Measurements from ENCODE around the gene ISL2. TPM values are rescaled to one million over a fixed set of nuclear protein-coding genes. Genes with fewer than 3 reads are reported as not detected.

The ISL2 gene
- total RNA-seq (2021; ENCODE audit: unreplicated experiment) = 0.51 TPM
- polyA plus RNA-seq (2012; ENCODE audit: insufficient read length) = 1.2 TPM
- Bru-seq, nascent RNA = percentile 22 among the genes with signal in this experiment
- percentile 24 among the genes with signal in this experiment for BruChase-seq, experiment 1, labeled RNA remaining after a 2-hour chase
- percentile 11 among the genes with signal in this experiment for BruChase-seq, experiment 2, labeled RNA remaining after a 6-hour chase
- long read RNA-seq, partial matches to known transcripts = 0 of 2 reads
- long read RNA-seq, other reads (novel, unspliced or antisense) = 2 of 2 reads

- no peaks in the 10 kb centered on the region; the same call in 1 of the 2 replicates for H3K27me3 ChIP-seq (ENCODE audit: control insufficient read depth, insufficient read depth, low read length)
- no peaks in the 10 kb centered on the region for H3K9me3 ChIP-seq (ENCODE audit: control insufficient read depth, insufficient read depth, low read depth, low read length)
- ChIA-PET CTCF (interaction anchor here (0.6 kb wide), 1 partner anchor 466 kb away, joined by 3 read pairs; no protein-coding TSS in a partner anchor), POLR2A (interaction anchor here (0.6 to 0.7 kb wide), 3 partner anchors 9 to 132 kb away, joined by 3 to 6 read pairs (median 4); no protein-coding TSS in a partner anchor)
- peaks cover 3% of the 10 kb centered on the region; the same call in 1 of the 2 replicates for H3K4me1 ChIP-seq (ENCODE audit: control insufficient read depth, insufficient read depth, low read length)
- peaks cover 3% of the 10 kb centered on the region; the same call in 1 of the 2 replicates for H3K36me3 ChIP-seq (ENCODE audit: control insufficient read depth, insufficient read depth, low read length)
- no peak for ATAC-seq
- in situ Hi-C loops (cut with HindIII; ENCODE audit: low pct_unique_long_range_greater_than_20kb, low sequenced_read_pairs) (no loop called here), intact Hi-C loops (cut with micrococcal nuclease; ENCODE audit: unreplicated experiment) (no loop called here)
- BruUV-seq (replicated peaks) = no TSS peak
- H3K4me3 ChIP-seq (ENCODE audit: low read depth in 2 of 2, low read length in 2 of 2) = peak within 1 kb of the TSS in 1 of 2 experiments; percentile 34; a peak in 2 of 4 replicates
- TF ChIP-seq SIN3A (IDR thresholded peaks at IDR 0.05; ENCODE audit: borderline replicate concordance, insufficient read depth, low read depth, low read length) = no peak
- no peak for TF ChIP-seq TCF7L2 (IDR thresholded peaks at IDR 0.05; ENCODE audit: low read depth, low read length)
- no peak for TF ChIP-seq REST (IDR thresholded peaks at IDR 0.05; ENCODE audit: insufficient read depth in 1 of 2, low read depth in 2 of 2, low read length in 1 of 2)
- TF ChIP-seq POLR2AphosphoS5 (IDR thresholded peaks at IDR 0.05; ENCODE audit: low read depth, low read length) = no peak
- TF ChIP-seq, protein P1, sequence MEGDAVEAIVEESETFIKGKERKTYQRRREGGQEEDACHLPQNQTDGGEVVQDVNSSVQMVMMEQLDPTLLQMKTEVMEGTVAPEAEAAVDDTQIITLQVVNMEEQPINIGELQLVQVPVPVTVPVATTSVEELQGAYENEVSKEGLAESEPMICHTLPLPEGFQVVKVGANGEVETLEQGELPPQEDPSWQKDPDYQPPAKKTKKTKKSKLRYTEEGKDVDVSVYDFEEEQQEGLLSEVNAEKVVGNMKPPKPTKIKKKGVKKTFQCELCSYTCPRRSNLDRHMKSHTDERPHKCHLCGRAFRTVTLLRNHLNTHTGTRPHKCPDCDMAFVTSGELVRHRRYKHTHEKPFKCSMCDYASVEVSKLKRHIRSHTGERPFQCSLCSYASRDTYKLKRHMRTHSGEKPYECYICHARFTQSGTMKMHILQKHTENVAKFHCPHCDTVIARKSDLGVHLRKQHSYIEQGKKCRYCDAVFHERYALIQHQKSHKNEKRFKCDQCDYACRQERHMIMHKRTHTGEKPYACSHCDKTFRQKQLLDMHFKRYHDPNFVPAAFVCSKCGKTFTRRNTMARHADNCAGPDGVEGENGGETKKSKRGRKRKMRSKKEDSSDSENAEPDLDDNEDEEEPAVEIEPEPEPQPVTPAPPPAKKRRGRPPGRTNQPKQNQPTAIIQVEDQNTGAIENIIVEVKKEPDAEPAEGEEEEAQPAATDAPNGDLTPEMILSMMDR (IDR thresholded peaks at IDR 0.05) = no peak
- no peak for DNase-seq (ENCODE audit: low read depth, low spot score)
- H3K27ac ChIP-seq (ENCODE audit: low read length) = no peak within 1 kb of the TSS
Measured at GRCh38 chr15:76336254-76337058, at the start of gene ISL2. ISL2 (plus strand) TSS chr15:76336773; CDS start chr15:76336884, 111 bp downstream.

GRCh38 chr15:76289582-76289981 is 47.0 kb upstream of the ISL2 start:
- Histone ChIP-seq H3K27me3 (ENCODE audit: control insufficient read depth, insufficient read depth, low read length) (no peaks in the 10 kb centered on the region), H3K27ac (ENCODE audit: low read length) (no peak overlapping the region), H3K36me3 (ENCODE audit: control insufficient read depth, insufficient read depth, low read length) (peaks cover 7% of the 10 kb centered on the region; the same call in 1 of the 2 replicates), H3K4me3 (ENCODE audit: low read depth in 2 of 2, low read length in 2 of 2) (no peak overlapping the region), H3K4me1 (ENCODE audit: control insufficient read depth, insufficient read depth, low read length) (peaks cover 4% of the 10 kb centered on the region; the same call in 1 of the 2 replicates), H3K9me3 (ENCODE audit: control insufficient read depth, insufficient read depth, low read depth, low read length) (no peaks in the 10 kb centered on the region)
- CTCF ChIA-PET = interaction anchor here (0.6 kb wide), 2 partner anchors 36 to 1612 kb away, joined by 7 to 8 read pairs; no protein-coding TSS in a partner anchor
- no peak for DNase-seq (ENCODE audit: low read depth, low spot score)
- intact Hi-C loops (cut with micrococcal nuclease; ENCODE audit: unreplicated experiment) (no loop called here), in situ Hi-C loops (cut with HindIII; ENCODE audit: low pct_unique_long_range_greater_than_20kb, low sequenced_read_pairs) (no loop called here)
- BruUV-seq (replicated peaks) = no TSS peak
- TF ChIP-seq, protein P1 (IDR thresholded peaks at IDR 0.05) = no peak
- no peak for TF ChIP-seq POLR2AphosphoS5 (IDR thresholded peaks at IDR 0.05; ENCODE audit: low read depth, low read length)
- POLR2A ChIA-PET = no interaction called here
- no peak for ATAC-seq

All from Panc1 (cell line).